VCaP (cell line): ENCODE data around the gene UBE2Z.

Experiments used
- H3K27ac ChIP-seq: fragments of 450-650 bp; 2 replicates; pipeline ENCODE4 v1.5.1; 2017
- CTCF ChIP-seq: fragments of 450-650 bp; conservative IDR thresholded peaks from 2 replicates; pipeline ENCODE4 v1.5.1; 2017; ENCODE audit warnings: mild to moderate bottlenecking, moderate library complexity

Gene UBE2Z

GRCh38 chr17:48905987-48906515 is 2.2 kb upstream of the UBE2Z start:
- H3K27ac ChIP-seq: no peak overlapping the region
- TF ChIP-seq CTCF: no peak

DNA sequence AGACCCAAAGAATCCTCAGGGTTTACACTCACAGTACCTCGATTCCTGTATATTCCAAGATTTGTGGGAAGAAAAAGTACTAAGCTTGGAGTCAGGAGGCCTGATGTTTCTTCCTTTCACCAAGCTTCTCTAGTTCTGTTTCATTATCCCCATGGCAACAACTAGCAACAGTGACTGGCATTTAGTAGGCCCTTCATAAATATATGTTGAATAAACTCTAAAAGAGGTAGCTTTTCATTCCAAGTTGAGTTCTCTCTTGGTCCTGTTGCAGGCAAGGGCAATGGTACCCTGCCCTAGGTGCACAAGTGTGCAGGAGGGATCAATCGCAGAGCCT is 527 bp upstream of the UBE2Z start:
- peak overlapping the region; percentile 95 for H3K27ac ChIP-seq
- TF ChIP-seq CTCF: no peak

DNA sequence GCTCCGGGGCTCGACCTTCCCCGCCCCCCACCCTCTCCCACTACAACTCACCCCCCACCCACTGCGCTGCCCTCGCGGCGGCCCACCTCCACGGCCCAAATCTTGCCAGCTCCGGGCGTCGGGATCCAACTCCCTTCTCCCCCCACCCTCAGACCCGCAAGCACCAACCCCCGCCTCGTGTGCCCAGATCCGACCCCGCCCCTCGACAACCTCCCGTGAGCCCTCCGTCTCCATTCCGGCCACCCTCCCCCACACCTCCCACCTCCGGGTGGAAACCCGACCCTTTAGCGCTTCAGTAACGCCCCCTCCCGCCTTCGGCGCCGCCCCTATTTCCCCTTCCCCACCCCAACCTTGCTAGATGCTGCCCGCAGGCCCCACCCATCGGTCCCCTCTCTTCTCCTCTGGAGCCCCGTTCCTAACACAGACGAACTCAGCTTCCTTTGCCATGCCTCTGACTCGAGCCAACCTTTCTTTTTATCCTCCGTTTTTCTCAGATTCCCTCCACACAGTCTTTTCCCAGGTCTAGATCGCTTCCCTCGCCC is 717 bp downstream of the UBE2Z start:
- no peak for TF ChIP-seq CTCF
- H3K27ac ChIP-seq: peak overlapping the region; percentile 95

DNA sequence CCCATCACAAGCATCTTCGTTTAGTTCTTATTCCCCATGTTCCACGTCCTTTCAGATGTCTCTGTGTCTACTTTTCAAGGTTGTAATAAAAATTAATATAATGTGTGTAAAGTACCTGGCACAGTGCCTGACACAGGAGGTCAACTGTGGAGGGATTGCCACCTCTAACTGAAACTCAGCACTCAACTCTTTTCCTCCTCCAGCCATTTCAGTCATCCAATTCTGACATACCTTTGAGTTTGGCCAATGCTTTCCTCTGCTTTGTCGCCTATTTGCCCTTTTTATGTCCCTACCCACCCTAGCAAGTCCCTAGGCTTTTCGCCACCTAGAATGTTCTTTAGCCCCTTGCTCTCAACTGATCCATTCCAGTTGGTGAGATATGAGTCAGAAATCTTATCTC is 1.6 kb downstream of the UBE2Z start:
- peak overlapping the region; percentile 95 for H3K27ac ChIP-seq
- TF ChIP-seq CTCF: no peak

- TF ChIP-seq CTCF: no peak
Measured at GRCh38 chr17:48910370-48910769, 2.2 kb downstream of the UBE2Z start.

DNA sequence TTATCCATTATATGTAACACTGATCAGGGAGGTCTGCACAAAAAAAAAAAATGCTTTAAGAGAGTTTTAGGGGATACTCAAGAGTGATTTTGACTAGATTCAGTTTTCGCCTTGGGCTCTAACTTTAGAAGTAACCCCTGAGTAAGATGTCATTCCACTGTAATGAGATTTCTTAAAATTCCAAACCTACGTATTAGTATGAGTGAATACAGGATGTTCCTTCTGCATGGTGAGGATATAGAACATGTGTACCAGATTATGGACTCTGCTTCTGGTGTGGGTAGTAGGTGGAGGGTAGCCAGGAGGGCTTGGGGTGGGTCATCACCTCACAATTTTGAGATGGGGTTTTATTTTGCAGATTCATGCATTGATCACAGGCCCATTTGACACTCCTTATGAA is 4.3 kb downstream of the UBE2Z start:
- H3K27ac ChIP-seq: no peak overlapping the region
- TF ChIP-seq CTCF: no peak

More at GRCh38 chr17:48910370-48910769, 2.2 kb downstream of the UBE2Z start:
- peak overlapping the region; percentile 95; the same call in 1 of the 2 replicates for H3K27ac ChIP-seq

GRCh38 chr17:48915459-48916282 is 7.5 kb downstream of the UBE2Z start:
- H3K27ac ChIP-seq: no peak overlapping the region

More at GRCh38 chr17:48915459-48916282, 7.5 kb downstream of the UBE2Z start:
- TF ChIP-seq CTCF: no peak
